Measurements from ENCODE around the gene UVSSA. TPM values are rescaled to one million over a fixed set of nuclear protein-coding genes. Genes with fewer than 3 reads are reported as not detected.

The UVSSA gene
- polyA plus RNA-seq (ENCODE audit: insufficient read length), result 9.7 TPM

GRCh38 chr4:1346781-1347409 is at the start of gene UVSSA:
UVSSA (plus strand) TSS chr4:1347208; CDS start chr4:1348092, 884 bp downstream.
- peak; percentile 99 for DNase-seq

GRCh38 chr4:1297456-1298325 is 49.3 kb upstream of the UVSSA start:
- DNase-seq, result no peak

- no peak for DNase-seq
Measured at GRCh38 chr4:1298461-1298860, 48.5 kb upstream of the UVSSA start.

GRCh38 chr4:1299301-1299860 is 47.6 kb upstream of the UVSSA start:
- no peak for DNase-seq

- DNase-seq, result peak; percentile 12
Measured at GRCh38 chr4:1300466-1301455, 46.2 kb upstream of the UVSSA start.

GRCh38 chr4:1302159-1302558 is 44.8 kb upstream of the UVSSA start:
- DNase-seq, result no peak

- no peak for DNase-seq
Measured at GRCh38 chr4:1305261-1305711, 41.7 kb upstream of the UVSSA start.

- no peak for DNase-seq
Measured at GRCh38 chr4:1305781-1306455, 41.1 kb upstream of the UVSSA start.

- DNase-seq, result no peak
Measured at GRCh38 chr4:1307951-1308735, 38.9 kb upstream of the UVSSA start.

GRCh38 chr4:1309261-1310010 is 37.6 kb upstream of the UVSSA start:
- peak; percentile 93 for DNase-seq

- no peak for DNase-seq
Measured at GRCh38 chr4:1310031-1310795, 36.8 kb upstream of the UVSSA start.

GRCh38 chr4:1310796-1311631 is 36.0 kb upstream of the UVSSA start:
- DNase-seq, result no peak

GRCh38 chr4:1312821-1313640 is 34.0 kb upstream of the UVSSA start:
- DNase-seq, result no peak

- no peak for DNase-seq
Measured at GRCh38 chr4:1315306-1315705, 31.7 kb upstream of the UVSSA start.

GRCh38 chr4:1315836-1316536 is 31.0 kb upstream of the UVSSA start:
- DNase-seq, result no peak

- no peak for DNase-seq
Measured at GRCh38 chr4:1316537-1317168, 30.4 kb upstream of the UVSSA start.

Data from hindlimb muscle (tissue), 1 donor.